Hepatocyte (in vitro differentiated cells): ENCODE results near the gene TMIGD3. TPM values are rescaled to one million over a fixed set of nuclear protein-coding genes. Genes with fewer than 3 reads are reported as not detected.

Source experiments
- DNase-seq: peaks from one replicate; pipeline ENCODE4 v3.0.0-alpha.2; 2016; ENCODE audit warnings: low spot score
- H2AFZ ChIP-seq: fragments of 200-600 bp; sonication (generic); 2 replicates; pipeline ENCODE4 v1.6.0; 2016; ENCODE audit warnings: antibody characterized with exemption, mild to moderate bottlenecking
- H3K27ac ChIP-seq: fragments of 200-600 bp; sonication (generic); 2 replicates; pipeline ENCODE4 v1.5.1; 2016; ENCODE audit warnings: mild to moderate bottlenecking
- H3K27me3 ChIP-seq: fragments of 200-600 bp; sonication (generic); 2 replicates; pipeline ENCODE4 v1.6.1; 2016
- H3K36me3 ChIP-seq: fragments of 200-600 bp; sonication (generic); replicated peaks from 2 replicates; pipeline ENCODE4 v1.5.1; 2016; ENCODE audit warnings: low read depth; ENCODE audit not compliant: insufficient read depth
- H3K4me1 ChIP-seq: fragments of 200-600 bp; sonication (generic); 2 replicates; pipeline ENCODE4 v1.5.1; 2016; ENCODE audit warnings: mild to moderate bottlenecking, moderate library complexity; ENCODE audit not compliant: insufficient read depth
- H3K4me2 ChIP-seq: fragments of 200-600 bp; sonication (generic); 2 replicates; pipeline ENCODE4 v1.6.0; 2016
- H3K4me3 ChIP-seq: fragments of 200-600 bp; sonication (generic); 2 replicates; pipeline ENCODE4 v1.5.1; 2016; ENCODE audit warnings: mild to moderate bottlenecking
- H3K79me2 ChIP-seq: fragments of 200-600 bp; sonication (generic); 2 replicates; pipeline ENCODE4 v1.6.0; 2017; ENCODE audit warnings: mild to moderate bottlenecking
- H3K9me2 ChIP-seq: fragments of 200-600 bp; sonication (generic); replicated peaks from 2 replicates; pipeline ENCODE4 v1.6.0; 2017; ENCODE audit warnings: mild to moderate bottlenecking; ENCODE audit not compliant: insufficient read depth
- H3K9me3 ChIP-seq: fragments of 200-600 bp; sonication (generic); 2 replicates; pipeline ENCODE4 v1.5.1; 2016; ENCODE audit warnings: low read depth, mild to moderate bottlenecking
- H4K20me1 ChIP-seq: fragments of 200-600 bp; sonication (generic); 2 replicates; pipeline ENCODE4 v1.6.0; 2016; ENCODE audit warnings: mild to moderate bottlenecking; ENCODE audit not compliant: insufficient read depth, poor library complexity, severe bottlenecking
- CTCF ChIP-seq: fragments of 200-600 bp; sonication (generic); IDR thresholded peaks from 2 replicates; pipeline ENCODE4 v1.5.1; 2016; ENCODE audit warnings: antibody characterized with exemption, mild to moderate bottlenecking; ENCODE audit not compliant: poor library complexity
- EZH2 ChIP-seq: fragments of 200-600 bp; sonication (generic); IDR thresholded peaks from 2 replicates; pipeline ENCODE4 v1.6.1; 2016; ENCODE audit warnings: antibody characterized with exemption, mild to moderate bottlenecking, borderline replicate concordance
- EZH2phosphoT487 ChIP-seq: fragments of 200-600 bp; sonication (generic); IDR thresholded peaks from one replicate; pipeline ENCODE4 v1.6.1; 2018; ENCODE audit warnings: antibody characterized with exemption, mild to moderate bottlenecking, low read depth, moderate library complexity; ENCODE audit not compliant: unreplicated experiment, severe bottlenecking
- WGBS: methylation state at CpG from one replicate; pipeline ENCODE4 v1.1.6; 2016; ENCODE audit warnings: low lambda C conversion rate; ENCODE audit errors: missing lambda C conversion rate; 5-methylcytosine and 5-hydroxymethylcytosine counted together
- polyA plus RNA-seq: library from polyadenylated mRNA; unstranded; fragments of >200 nt; fragmentation: Nextera tagmentation; extraction: Ambion mirVana; gene quantifications from 2 replicates; pipeline ENCODE4 v1.2.1, GENCODE V29; 2016
- total RNA-seq: library from RNA; depleted of rRNA; stranded (reverse); fragments of >200 nt; gene quantifications from 2 replicates; pipeline ENCODE4 v1.2.3, GENCODE V29; 2014

Gene TMIGD3
- total and polyA plus RNA-seq, 2 experiments from 2014 or later, result 5.2 to 6.5 TPM

GRCh38 chr1:111499026-111499785 lies 4.2 kb downstream of the TMIGD3 start:
- no peak overlapping the region for H3K27ac ChIP-seq
- 93% methylated on average over 5 of the region's 5 CpGs for WGBS

DNA sequence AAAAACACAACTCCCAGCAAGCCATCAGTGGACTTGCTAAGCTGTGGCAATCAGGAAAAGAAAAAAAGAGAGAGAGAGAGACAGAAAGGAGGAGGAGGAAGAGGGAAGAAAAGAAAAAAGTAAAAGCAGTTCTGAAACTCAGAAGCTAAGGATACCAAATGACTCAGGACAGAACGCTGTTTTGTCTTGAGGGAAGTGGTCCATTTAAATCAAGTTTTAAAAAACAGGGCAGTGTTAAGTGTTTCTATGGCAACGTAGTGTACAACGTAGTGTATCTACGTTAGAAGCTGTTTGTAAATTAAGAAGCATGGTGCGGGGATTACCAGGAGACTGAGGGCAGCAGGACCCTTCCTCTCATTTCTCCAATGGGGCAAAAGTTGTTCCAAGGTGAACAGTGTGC lies 5.8 kb downstream of the TMIGD3 start:
- no peak for DNase-seq
- Histone ChIP-seq H3K27me3 (peaks cover 7% of the 10 kb centered on the region), H3K27ac (no peak overlapping the region), H3K4me1 (no peaks in the 10 kb centered on the region), H2AFZ (no peak overlapping the region), H3K9me3 (no peaks in the 10 kb centered on the region), H3K4me3 (no peak overlapping the region), H3K79me2 (no peaks in the 10 kb centered on the region), H3K36me3 (no peaks in the 10 kb centered on the region), H3K4me2 (no peak overlapping the region), H3K9me2 (no peaks in the 10 kb centered on the region), H4K20me1 (no peaks in the 10 kb centered on the region)
- no peak for TF ChIP-seq CTCF
- TF ChIP-seq EZH2phosphoT487, result no peak
- TF ChIP-seq EZH2, result no peak
- WGBS, result 82% methylated on average over 5 of the region's 5 CpGs

More at GRCh38 chr1:111499026-111499785, 4.2 kb downstream of the TMIGD3 start:
- Histone ChIP-seq H3K4me1 (no peaks in the 10 kb centered on the region), H3K9me3 (no peaks in the 10 kb centered on the region), H4K20me1 (no peaks in the 10 kb centered on the region), H3K36me3 (no peaks in the 10 kb centered on the region), H3K27me3 (peaks cover 4% of the 10 kb centered on the region), H3K4me2 (no peak overlapping the region), H3K79me2 (no peaks in the 10 kb centered on the region), H3K4me3 (no peak overlapping the region), H3K9me2 (no peaks in the 10 kb centered on the region), H2AFZ (no peak overlapping the region)
- TF ChIP-seq EZH2phosphoT487, result no peak
- no peak for TF ChIP-seq EZH2
- TF ChIP-seq CTCF, result no peak
- DNase-seq, result no peak

GRCh38 chr1:111496398-111496797 lies 7.0 kb downstream of the TMIGD3 start:
- H3K27me3 ChIP-seq, result peaks cover 7% of the 10 kb centered on the region
- H4K20me1 ChIP-seq, result no peaks in the 10 kb centered on the region
- no peak overlapping the region for H3K27ac ChIP-seq
- TF ChIP-seq CTCF, result no peak
- TF ChIP-seq EZH2, result no peak
- no peak for TF ChIP-seq EZH2phosphoT487
- 83% methylated on average over 4 of the region's 4 CpGs for WGBS
- no peaks in the 10 kb centered on the region for H3K9me2 ChIP-seq
- H3K4me2 ChIP-seq, result no peak overlapping the region
- no peak for DNase-seq
- no peak overlapping the region for H3K4me3 ChIP-seq
- H2AFZ ChIP-seq, result no peak overlapping the region
- H3K36me3 ChIP-seq, result no peaks in the 10 kb centered on the region
- H3K4me1 ChIP-seq, result no peaks in the 10 kb centered on the region
- H3K9me3 ChIP-seq, result no peaks in the 10 kb centered on the region
- H3K79me2 ChIP-seq, result no peaks in the 10 kb centered on the region
